Measurements from ENCODE around the gene RCBTB2.

The RCBTB2 gene

GRCh38 chr13:48530833-48531232 is 2.0 kb downstream of the RCBTB2 start:
- DNase-seq: no peak
- no peak for ATAC-seq

- no peak for ATAC-seq
- DNase-seq: no peak
Measured at GRCh38 chr13:48528720-48529119, 4.2 kb downstream of the RCBTB2 start.

- no peak for DNase-seq
- no peak for ATAC-seq
Measured at GRCh38 chr13:48527955-48528354, 4.9 kb downstream of the RCBTB2 start.

GRCh38 chr13:48526286-48526685 is 6.6 kb downstream of the RCBTB2 start:
- DNase-seq (no peak), ATAC-seq (no peak)

GRCh38 chr13:48518083-48518482 is 14.8 kb downstream of the RCBTB2 start:
- ATAC-seq (no peak), DNase-seq (no peak)

GRCh38 chr13:48515732-48516131 is 17.1 kb downstream of the RCBTB2 start:
- DNase-seq: no peak
- no peak for ATAC-seq

GRCh38 chr13:48514793-48515192 is 18.1 kb downstream of the RCBTB2 start:
- ATAC-seq (no peak), DNase-seq (no peak)

- ATAC-seq: no peak
Measured at GRCh38 chr13:48511621-48512230, 21.2 kb downstream of the RCBTB2 start.

GRCh38 chr13:48510698-48511097 is 22.2 kb downstream of the RCBTB2 start:
- DNase-seq (no peak), ATAC-seq (no peak)

More at GRCh38 chr13:48511621-48512230, 21.2 kb downstream of the RCBTB2 start:
- DNase-seq: no peak

- ATAC-seq (no peak), DNase-seq (no peak)
Measured at GRCh38 chr13:48508011-48508410, 24.9 kb downstream of the RCBTB2 start.

- DNase-seq: no peak
- no peak for ATAC-seq
Measured at GRCh38 chr13:48507021-48507420, 25.9 kb downstream of the RCBTB2 start.

- DNase-seq: no peak
- ATAC-seq: peak; percentile 11
Measured at GRCh38 chr13:48506092-48506701, 26.7 kb downstream of the RCBTB2 start.

- peak; percentile 34 for DNase-seq
- peak; percentile 65 for ATAC-seq
Measured at GRCh38 chr13:48505597-48506091, 27.2 kb downstream of the RCBTB2 start.

GRCh38 chr13:48505012-48505411 is 27.9 kb downstream of the RCBTB2 start:
- no peak for DNase-seq
- peak; percentile 48 for ATAC-seq

- no peak for ATAC-seq
- no peak for DNase-seq
Measured at GRCh38 chr13:48504606-48505005, 28.3 kb downstream of the RCBTB2 start.

- no peak for DNase-seq
- no peak for ATAC-seq
Measured at GRCh38 chr13:48502601-48503319, 30.1 kb downstream of the RCBTB2 start.

GRCh38 chr13:48501705-48502104 is 31.2 kb downstream of the RCBTB2 start:
- DNase-seq (no peak), ATAC-seq (no peak)

GRCh38 chr13:48500652-48501197 is 32.2 kb downstream of the RCBTB2 start:
- no peak for DNase-seq
- no peak for ATAC-seq

- DNase-seq: no peak
Measured at GRCh38 chr13:48497669-48498068, 35.2 kb downstream of the RCBTB2 start.

GRCh38 chr13:48496271-48497161 is 36.4 kb downstream of the RCBTB2 start:
- no peak for ATAC-seq
- DNase-seq: peak; percentile 29

More at GRCh38 chr13:48497669-48498068, 35.2 kb downstream of the RCBTB2 start:
- ATAC-seq: no peak

GRCh38 chr13:48494874-48495273 is 38.0 kb downstream of the RCBTB2 start:
- ATAC-seq: no peak

GRCh38 chr13:48493851-48494250 is 39.0 kb downstream of the RCBTB2 start:
- ATAC-seq (no peak), DNase-seq (no peak)

More at GRCh38 chr13:48494874-48495273, 38.0 kb downstream of the RCBTB2 start:
- DNase-seq: no peak
